T-cell (primary cell): ENCODE data around the gene KCNMA1. TPM values are rescaled to one million over a fixed set of nuclear protein-coding genes. Genes with fewer than 3 reads are reported as not detected.

Source experiments
- ATAC-seq, 4 experiments: fragments of 200-7000 bp in 3 of 4; fragments of 150-1000 bp in 1 of 4; cut with Tn5 transposase; replicated peaks in 1 of 4; 1 replicate in 3 of 4; 2 replicates in 1 of 4; pipeline ENCODE4 v1.10.0; 2021; ENCODE audit warnings: moderate library complexity in 3 of 4, mild to moderate bottlenecking in 2 of 4, moderate number of reproducible peaks in 1 of 4
- CTCF ChIA-PET, 2 donors: fragments of 300-600 bp; sonication (Branson Sonifier 250); formaldehyde crosslinking; loops; one replicate each; lab custom pipeline; 2022; ENCODE audit warnings: antibody characterized with exemption in 2 of 2; lab: Charles Lee
- POLR2A ChIA-PET, 2 donors: fragments of 300-600 bp; sonication (Branson Sonifier 250); formaldehyde crosslinking; loops; one replicate each; lab custom pipeline; 2022; ENCODE audit warnings: antibody characterized with exemption in 2 of 2; lab: Charles Lee
- DNase-seq, 35 experiments: peaks; one replicate each; pipeline versions ENCODE4 v3.0.0 to v3.0.0-alpha.2; 2013 to 2023
- H3K27ac ChIP-seq: one replicate; pipeline ENCODE4 v1.5.1; 2013; ENCODE audit warnings: low read length
- H3K27me3 ChIP-seq, 2 experiments: replicated peaks in 1 of 2; 1 replicate in 1 of 2; 2 replicates in 1 of 2; pipeline versions ENCODE4 v1.6.1 to v1.7.0; 2013; ENCODE audit warnings: low read length in 1 of 2, mixed read lengths in 1 of 2; ENCODE audit not compliant: control insufficient read depth in 2 of 2, insufficient read depth in 2 of 2; ENCODE audit errors: extremely low read depth in 1 of 2
- H3K36me3 ChIP-seq, 2 donors: 1 replicate in 1 of 2; 2 replicates in 1 of 2; pipeline versions ENCODE4 v1.6.1 to v1.7.0; 2013; ENCODE audit warnings: low read length in 1 of 2; ENCODE audit not compliant: control insufficient read depth in 2 of 2, insufficient read depth in 1 of 2; ENCODE audit errors: extremely low read depth in 1 of 2
- H3K4me1 ChIP-seq, 2 experiments: 1 replicate in 1 of 2; 2 replicates in 1 of 2; pipeline versions ENCODE4 v1.6.1 to v1.7.0; 2013; ENCODE audit warnings: low read length in 2 of 2, mixed read lengths in 1 of 2; ENCODE audit not compliant: insufficient read depth in 2 of 2, control insufficient read depth in 1 of 2; ENCODE audit errors: extremely low read depth in 1 of 2
- H3K4me3 ChIP-seq, 2 donors: 1 replicate in 1 of 2; 2 replicates in 1 of 2; pipeline versions ENCODE4 v1.5.1 to v1.7.0; 2013; ENCODE audit warnings: mild to moderate bottlenecking in 2 of 2, low read length in 1 of 2, moderate library complexity in 1 of 2; ENCODE audit not compliant: control insufficient read depth in 1 of 2; ENCODE audit errors: extremely low read depth in 1 of 2
- H3K9me3 ChIP-seq: 2 replicates; pipeline ENCODE4 v1.7.0; 2013
- H3K27ac Mint-ChIP-seq, 2 donors: one replicate each; pipeline ENCODE4 v1.8.0; 2020 to 2021; ENCODE audit warnings: mild to moderate bottlenecking in 2 of 2, mixed read lengths in 2 of 2
- H3K27me3 Mint-ChIP-seq, 2 donors: one replicate each; pipeline ENCODE4 v1.8.0; 2021 to 2022; ENCODE audit warnings: mixed read lengths in 2 of 2
- H3K36me3 Mint-ChIP-seq: one replicate; pipeline ENCODE4 v1.8.0; 2021; ENCODE audit warnings: mixed read lengths
- H3K4me1 Mint-ChIP-seq, 3 donors: one replicate each; pipeline ENCODE4 v1.8.0; 2020 to 2022; ENCODE audit warnings: mixed read lengths in 3 of 3, mild to moderate bottlenecking in 1 of 3
- H3K4me3 Mint-ChIP-seq, 3 donors: one replicate each; pipeline ENCODE4 v1.8.0; 2020 to 2022; ENCODE audit warnings: mild to moderate bottlenecking in 3 of 3, mixed read lengths in 3 of 3, moderate library complexity in 3 of 3
- H3K9me3 Mint-ChIP-seq, 3 donors: one replicate each; pipeline ENCODE4 v1.8.0; 2020 to 2022; ENCODE audit warnings: mixed read lengths in 3 of 3
- WGBS: methylation state at CpG from one replicate; pipeline ENCODE4 v1.1.5; 2013; ENCODE audit warnings: missing lambda C conversion rate; ENCODE audit not compliant: insufficient coverage; 5-methylcytosine and 5-hydroxymethylcytosine counted together
- total RNA-seq, 35 experiments: library from RNA in 6 of 35; stranded (reverse) in 6 of 35; fragments of 120-200 nt in 1 of 35; gene quantifications; one replicate each; pipeline versions ENCODE4 v1.2.1 to v1.2.4 and lab custom pipeline; 2013 to 2026

KCNMA1 gene
- total RNA-seq, 5 donors from 2014 or later (not counting 1 experiment from before 2014, with no cell fraction given), result 0.14 to 1.6 (median 0.60) TPM

DNA sequence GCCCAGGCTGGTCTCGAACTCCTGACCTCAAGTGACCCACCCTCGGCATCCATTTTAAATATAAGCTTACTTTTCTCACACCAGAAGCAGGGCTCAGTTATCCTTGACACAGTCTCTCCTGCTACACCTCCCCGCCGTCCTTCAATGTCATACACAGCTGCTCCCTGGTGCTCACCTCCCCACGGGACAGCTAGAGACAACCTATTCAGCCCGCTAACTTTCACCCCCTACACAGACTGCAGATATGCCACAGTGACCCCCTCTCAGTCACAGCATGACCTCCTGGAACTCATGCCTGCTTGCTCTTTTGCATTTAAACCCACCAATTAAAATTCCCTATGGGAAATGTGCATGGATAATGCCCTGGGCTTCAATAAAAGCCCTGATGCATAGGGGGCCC, 44.2 kb upstream of the KCNMA1 start:
- Mint-ChIP-seq H3K9me3 (no peaks in the 10 kb centered on the region), H3K4me3 (no peak overlapping the region), H3K36me3 (no peaks in the 10 kb centered on the region), H3K27ac (no peak overlapping the region), H3K4me1 (no peaks in the 10 kb centered on the region), H3K27me3 (peaks cover 24 to 27% of the 10 kb centered on the region in 2 donors)
- Histone ChIP-seq H3K9me3 (no peaks in the 10 kb centered on the region), H3K4me3 (no peak overlapping the region), H3K36me3 (no peaks in the 10 kb centered on the region), H3K4me1 (no peaks in the 10 kb centered on the region), H3K27me3 (peaks cover 0 to 11% of the 10 kb centered on the region in 2 experiments), H3K27ac (no peak overlapping the region)
- CTCF ChIA-PET, result no interaction called here
- ATAC-seq (no peak), DNase-seq (no peak)
- POLR2A ChIA-PET, result no interaction called here
- WGBS, result 82% methylated on average over 6 of the region's 6 CpGs

DNA sequence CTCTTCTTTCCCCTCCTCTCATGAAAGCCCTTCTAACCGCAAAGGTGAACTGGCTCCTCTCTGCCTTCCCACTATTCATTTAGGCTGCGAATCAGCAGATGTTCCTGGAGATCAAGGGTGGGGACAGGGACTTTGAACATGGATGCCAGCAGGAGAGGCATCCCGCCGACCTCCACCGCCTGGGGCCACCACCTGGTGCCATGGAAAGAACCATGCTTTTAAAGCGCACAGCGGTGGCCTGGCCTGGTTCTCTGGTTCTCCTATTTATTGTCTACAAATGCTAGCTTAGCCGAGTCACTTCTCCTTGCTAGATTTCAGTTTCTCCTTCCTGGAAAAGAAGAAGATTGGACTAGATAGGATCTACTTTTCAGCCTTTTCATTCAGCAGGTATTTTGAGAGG, 43.2 kb upstream of the KCNMA1 start:
- CTCF ChIA-PET, result no interaction called here
- H3K27me3 Mint-ChIP-seq, result peaks cover 23 to 25% of the 10 kb centered on the region in 2 donors
- Histone ChIP-seq H3K4me3 (no peak overlapping the region), H3K9me3 (no peaks in the 10 kb centered on the region), H3K36me3 (no peaks in the 10 kb centered on the region), H3K27ac (no peak overlapping the region), H3K27me3 (peaks cover 0 to 9% of the 10 kb centered on the region in 2 experiments), H3K4me1 (no peaks in the 10 kb centered on the region)
- DNase-seq (no peak), ATAC-seq (no peak)
- H3K27ac Mint-ChIP-seq, result no peak overlapping the region
- POLR2A ChIA-PET, result no interaction called here
- 96% methylated on average over 6 of the region's 8 CpGs for WGBS
- H3K4me3 Mint-ChIP-seq, result no peak overlapping the region
- no peaks in the 10 kb centered on the region for H3K4me1 Mint-ChIP-seq
- no peaks in the 10 kb centered on the region for H3K36me3 Mint-ChIP-seq
- H3K9me3 Mint-ChIP-seq, result no peaks in the 10 kb centered on the region

DNA sequence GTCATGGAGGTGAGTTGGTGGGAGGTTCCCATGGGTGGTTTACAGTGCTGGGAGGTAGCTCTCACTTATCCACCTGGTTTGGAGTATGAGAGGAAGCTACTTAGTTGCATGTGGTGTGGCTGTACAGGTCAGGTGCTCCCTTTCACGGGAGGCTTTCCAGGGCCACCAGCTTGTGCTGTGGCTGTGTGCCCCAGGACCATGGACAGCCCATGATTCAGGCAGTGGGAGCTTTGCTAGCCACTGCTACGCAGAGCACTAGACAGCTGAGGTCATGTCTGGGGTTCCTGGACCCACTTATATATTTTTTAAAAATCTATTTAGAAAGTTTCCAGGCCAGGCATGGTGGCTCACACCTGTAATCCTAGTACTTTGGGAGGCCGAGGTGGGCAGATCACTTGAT, 42.5 kb upstream of the KCNMA1 start:
- ATAC-seq, result no peak
- WGBS, result 71% methylated on average over 2 of the region's 3 CpGs
- Mint-ChIP-seq H3K36me3 (no peaks in the 10 kb centered on the region), H3K27me3 (peaks cover 23 to 25% of the 10 kb centered on the region in 2 donors), H3K9me3 (no peaks in the 10 kb centered on the region), H3K4me1 (no peaks in the 10 kb centered on the region), H3K4me3 (no peak overlapping the region), H3K27ac (no peak overlapping the region)
- Histone ChIP-seq H3K27ac (no peak overlapping the region), H3K27me3 (peaks cover 0 to 9% of the 10 kb centered on the region in 2 experiments), H3K4me1 (no peaks in the 10 kb centered on the region), H3K4me3 (no peak overlapping the region), H3K9me3 (no peaks in the 10 kb centered on the region), H3K36me3 (no peaks in the 10 kb centered on the region)
- ChIA-PET CTCF (interaction anchor here in 1 of 2 donors (0.5 kb wide), 1 partner anchor 9 kb away, joined by 3 read pairs; no protein-coding TSS in a partner anchor), POLR2A (no interaction called here)
- DNase-seq, result no peak

GRCh38 chr10:77679217-77679616, 41.6 kb upstream of the KCNMA1 start:
- no peaks in the 10 kb centered on the region for H3K36me3 Mint-ChIP-seq
- DNase-seq, result no peak
- CTCF ChIA-PET, result no interaction called here
- H3K4me3 Mint-ChIP-seq, result no peak overlapping the region
- ATAC-seq, result no peak
- WGBS, result 68% methylated on average over 5 of the region's 5 CpGs
- POLR2A ChIA-PET, result no interaction called here
- H3K9me3 ChIP-seq, result no peaks in the 10 kb centered on the region
- H3K4me1 Mint-ChIP-seq, result no peaks in the 10 kb centered on the region
- H3K27me3 Mint-ChIP-seq, result peaks cover 19 to 20% of the 10 kb centered on the region in 2 donors
- no peaks in the 10 kb centered on the region for H3K36me3 ChIP-seq
- H3K4me1 ChIP-seq, result no peaks in the 10 kb centered on the region
- no peak overlapping the region for H3K27ac Mint-ChIP-seq
- peaks cover 0 to 9% of the 10 kb centered on the region in 2 experiments for H3K27me3 ChIP-seq
- no peak overlapping the region for H3K27ac ChIP-seq
- no peaks in the 10 kb centered on the region for H3K9me3 Mint-ChIP-seq
- no peak overlapping the region for H3K4me3 ChIP-seq

- Histone ChIP-seq H3K4me3 (no peak overlapping the region), H3K27ac (no peak overlapping the region), H3K27me3 (peaks cover 0 to 7% of the 10 kb centered on the region in 2 experiments), H3K4me1 (no peaks in the 10 kb centered on the region), H3K9me3 (no peaks in the 10 kb centered on the region), H3K36me3 (no peaks in the 10 kb centered on the region)
- WGBS, result 82% methylated on average over 1 of the region's 3 CpGs
- DNase-seq, result no peak
- Mint-ChIP-seq H3K36me3 (no peaks in the 10 kb centered on the region), H3K4me3 (no peak overlapping the region), H3K9me3 (no peaks in the 10 kb centered on the region), H3K27me3 (peaks cover 16 to 19% of the 10 kb centered on the region in 2 donors), H3K4me1 (no peaks in the 10 kb centered on the region), H3K27ac (no peak overlapping the region)
- POLR2A ChIA-PET, result no interaction called here
- CTCF ChIA-PET, result no interaction called here
- no peak for ATAC-seq
These were observed 40.5 kb upstream of the KCNMA1 start for GRCh38 chr10:77678146-77678545.

- Mint-ChIP-seq H3K4me1 (no peaks in the 10 kb centered on the region), H3K9me3 (no peaks in the 10 kb centered on the region), H3K27ac (no peak overlapping the region), H3K27me3 (peaks cover 16 to 25% of the 10 kb centered on the region in 2 donors), H3K4me3 (no peak overlapping the region), H3K36me3 (no peaks in the 10 kb centered on the region)
- DNase-seq, result no peak
- WGBS, result 48% methylated on average over 2 of the region's 4 CpGs
- Histone ChIP-seq H3K4me3 (no peak overlapping the region), H3K36me3 (no peaks in the 10 kb centered on the region), H3K9me3 (no peaks in the 10 kb centered on the region), H3K27ac (no peak overlapping the region), H3K4me1 (no peaks in the 10 kb centered on the region), H3K27me3 (peaks cover 0 to 4% of the 10 kb centered on the region in 2 experiments)
- ChIA-PET CTCF (no interaction called here), POLR2A (no interaction called here)
- no peak for ATAC-seq
These were observed 37.7 kb upstream of the KCNMA1 start for GRCh38 chr10:77675347-77675746.
